ENCODE results near the gene NCAN.
"Not testable (repeated sequence)": the region's sequence is repeated elsewhere in the genome, so short reads cannot be mapped to it uniquely, and the experiment has no call there.

Gene NCAN

DNA sequence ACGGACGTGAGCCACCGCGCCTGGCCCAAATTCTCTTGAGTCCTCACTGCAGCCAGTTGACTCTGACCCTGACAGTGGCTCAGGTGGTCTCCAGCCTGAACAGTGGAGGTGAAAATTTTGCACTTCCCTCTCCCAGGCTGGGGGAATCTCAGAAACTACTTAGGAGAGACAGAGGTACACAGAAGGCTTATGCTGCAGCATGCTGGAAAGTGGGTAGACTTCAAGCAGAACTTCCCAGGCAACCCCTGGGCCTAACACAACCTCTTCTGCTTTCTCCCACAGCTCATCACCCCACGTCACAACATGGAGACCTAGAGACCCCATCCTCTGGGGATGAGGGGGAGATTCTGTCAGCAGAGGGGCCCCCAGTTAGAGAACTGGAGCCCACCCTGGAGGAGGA is 14.4 kb downstream of the NCAN start:
- no peak for DNase-seq

DNA sequence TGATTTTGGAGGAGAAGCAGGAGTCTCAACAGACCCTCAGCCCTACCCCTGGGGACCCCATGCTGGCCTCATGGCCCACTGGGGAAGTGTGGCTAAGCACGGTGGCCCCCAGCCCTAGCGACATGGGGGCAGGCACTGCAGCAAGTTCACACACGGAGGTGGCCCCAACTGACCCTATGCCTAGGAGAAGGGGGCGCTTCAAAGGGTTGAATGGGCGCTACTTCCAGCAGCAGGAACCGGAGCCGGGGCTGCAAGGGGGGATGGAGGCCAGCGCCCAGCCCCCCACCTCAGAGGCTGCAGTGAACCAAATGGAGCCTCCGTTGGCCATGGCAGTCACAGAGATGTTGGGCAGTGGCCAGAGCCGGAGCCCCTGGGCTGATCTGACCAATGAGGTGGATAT is 14.9 kb downstream of the NCAN start:
- no peak for DNase-seq

DNA sequence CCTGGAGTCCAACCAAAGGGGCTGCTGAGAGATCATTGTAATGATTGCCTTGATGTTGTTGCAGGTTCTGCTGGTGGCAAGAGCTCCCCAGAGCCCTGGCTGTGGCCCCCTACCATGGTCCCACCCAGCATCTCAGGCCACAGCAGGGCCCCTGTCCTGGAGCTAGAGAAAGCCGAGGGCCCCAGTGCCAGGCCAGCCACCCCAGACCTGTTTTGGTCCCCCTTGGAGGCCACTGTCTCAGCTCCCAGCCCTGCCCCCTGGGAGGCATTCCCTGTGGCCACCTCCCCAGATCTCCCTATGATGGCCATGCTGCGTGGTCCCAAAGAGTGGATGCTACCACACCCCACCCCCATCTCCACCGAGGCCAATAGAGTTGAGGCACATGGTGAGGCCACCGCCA is 15.5 kb downstream of the NCAN start:
- no peak for DNase-seq

DNA sequence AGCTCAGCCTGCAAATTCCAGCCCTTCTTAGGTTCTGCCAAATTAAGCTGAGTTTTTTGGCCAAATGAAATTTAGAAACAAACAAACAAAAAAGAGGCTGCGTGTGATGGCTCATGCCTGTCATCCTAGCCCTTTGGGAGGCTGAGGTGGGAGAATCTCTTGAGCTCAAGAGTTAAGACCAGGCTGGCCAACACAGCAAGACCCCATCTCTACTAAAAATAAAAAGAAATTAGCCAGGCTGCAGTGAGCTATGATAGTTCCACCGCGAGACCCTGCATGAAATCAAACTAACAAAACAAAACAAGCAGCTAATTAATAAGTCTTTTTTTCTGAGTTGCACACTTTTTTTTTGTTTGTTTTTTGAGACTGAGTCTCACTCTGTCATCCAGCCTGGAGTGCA is 17.9 kb downstream of the NCAN start:
- DNase-seq: no peak

DNA sequence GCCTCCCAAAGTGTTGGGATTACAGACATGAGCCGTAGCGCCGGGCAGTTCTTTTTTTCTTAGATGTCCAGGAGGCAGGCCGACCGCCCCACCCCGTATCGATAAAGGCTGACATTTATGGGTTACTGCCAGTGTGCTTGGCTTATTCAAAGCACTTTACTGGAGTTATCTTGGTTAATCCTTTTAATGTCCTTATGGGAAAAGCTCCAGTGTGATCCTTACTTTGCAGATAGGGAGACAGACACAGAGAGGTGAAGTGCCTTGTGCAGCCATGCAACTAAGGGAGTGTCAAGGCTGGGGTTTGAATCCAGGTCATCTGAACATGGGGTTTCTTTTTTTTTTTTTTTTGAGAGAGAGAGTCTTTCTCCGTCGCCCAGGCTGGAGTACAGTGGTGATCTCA is 19.2 kb downstream of the NCAN start:
- no peak for DNase-seq

DNA sequence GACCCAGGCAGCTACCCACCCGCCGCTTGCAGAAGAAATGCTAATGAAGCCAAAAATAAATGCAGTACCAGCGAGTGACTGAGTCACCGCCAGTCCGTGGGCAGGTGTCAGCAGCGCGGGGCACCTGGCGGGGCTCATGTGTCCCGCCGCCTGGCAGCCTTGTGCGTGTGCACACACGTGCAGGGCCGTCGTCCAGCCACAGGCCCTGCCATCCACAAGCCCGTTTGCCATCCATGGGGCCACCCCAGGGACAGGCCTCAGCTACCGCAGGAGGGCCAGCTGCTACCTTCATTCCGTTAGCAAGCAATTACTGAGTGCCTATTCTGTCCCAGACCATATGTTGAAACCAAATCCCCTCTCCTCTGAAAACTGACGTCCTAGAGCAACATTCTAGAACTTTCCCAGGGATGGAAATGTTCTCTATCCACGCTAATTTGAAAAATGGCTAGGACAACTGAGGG is 20.5 kb downstream of the NCAN start:
- DNase-seq: no peak

DNA sequence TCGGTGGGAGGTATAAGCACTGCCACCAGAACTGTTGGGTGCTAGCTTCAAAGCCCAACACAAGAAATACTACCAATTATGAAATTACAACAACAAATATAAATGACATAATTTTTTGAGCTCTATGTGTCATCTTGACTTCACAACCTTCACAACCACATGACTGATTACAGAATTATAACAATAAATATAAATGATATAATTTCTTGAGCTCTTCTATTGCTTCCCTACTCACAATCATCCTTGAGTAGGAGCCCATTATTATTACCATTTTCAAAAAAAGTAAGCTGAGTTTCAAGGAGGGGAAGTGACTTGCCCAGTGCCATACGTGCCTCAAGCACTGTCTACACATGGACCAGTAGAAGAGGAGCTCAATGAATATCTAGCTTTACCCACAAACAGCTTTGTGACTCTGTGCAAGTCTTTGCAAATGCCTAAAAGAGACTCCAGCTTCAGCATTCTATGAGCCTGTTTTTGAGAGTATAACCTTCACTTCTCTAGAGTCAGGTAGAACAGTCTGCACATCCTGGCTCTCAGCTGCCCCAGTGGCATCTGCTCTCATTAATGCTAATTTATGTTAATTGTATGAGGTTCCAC is 22.6 kb downstream of the NCAN start:
- no peak for DNase-seq

DNA sequence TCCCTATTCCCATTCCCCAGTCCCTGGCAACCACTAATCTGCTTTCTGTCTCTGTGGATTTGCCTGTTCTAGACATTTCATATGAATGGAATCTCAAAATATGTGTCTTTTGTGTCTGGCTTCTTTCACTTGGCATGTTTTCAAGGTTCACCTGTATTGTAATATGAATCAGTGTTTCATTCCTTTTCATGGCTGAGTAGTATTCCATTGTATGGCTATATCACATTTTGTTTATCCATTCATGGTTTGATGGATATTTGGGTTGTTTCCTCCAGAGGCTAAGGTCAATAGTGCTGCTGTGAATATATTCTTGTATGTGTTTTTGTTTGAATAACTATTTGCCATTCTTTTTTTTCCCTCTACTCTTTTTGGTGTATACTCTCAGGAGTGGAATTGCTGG is 24.4 kb downstream of the NCAN start:
- DNase-seq: no peak

DNA sequence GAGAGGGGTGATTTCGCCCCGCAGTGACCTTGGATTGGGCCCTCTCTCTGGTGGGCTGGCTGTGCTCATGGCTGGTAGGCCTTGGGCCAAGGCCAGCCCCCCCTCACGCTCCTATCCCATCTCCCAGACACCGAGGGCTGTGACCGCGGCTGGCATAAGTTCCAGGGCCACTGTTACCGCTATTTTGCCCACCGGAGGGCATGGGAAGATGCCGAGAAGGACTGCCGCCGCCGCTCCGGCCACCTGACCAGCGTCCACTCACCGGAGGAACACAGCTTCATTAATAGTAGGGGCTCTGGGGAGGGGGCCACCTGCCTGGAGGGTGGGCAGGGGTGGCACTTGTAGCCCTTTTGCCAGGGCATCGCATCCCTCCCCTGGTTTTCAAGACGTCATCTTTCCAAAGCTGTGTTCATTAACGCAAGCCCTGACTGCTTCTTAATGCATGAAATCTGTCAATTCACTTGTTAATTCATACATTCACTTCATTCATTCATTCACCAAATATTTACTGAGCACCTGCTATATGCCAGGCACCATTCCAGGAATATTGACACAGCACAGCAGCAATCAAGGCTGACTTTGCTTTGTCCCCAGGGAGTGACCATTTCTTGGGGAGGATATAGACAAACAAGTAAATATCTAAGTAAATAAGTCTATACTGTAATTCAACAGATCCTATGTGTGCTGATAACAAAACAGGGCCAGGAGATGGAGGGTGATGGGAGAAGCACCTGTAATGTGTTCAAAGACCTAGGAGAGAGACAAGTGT is 26.6 kb downstream of the NCAN start:
- no peak for DNase-seq

DNA sequence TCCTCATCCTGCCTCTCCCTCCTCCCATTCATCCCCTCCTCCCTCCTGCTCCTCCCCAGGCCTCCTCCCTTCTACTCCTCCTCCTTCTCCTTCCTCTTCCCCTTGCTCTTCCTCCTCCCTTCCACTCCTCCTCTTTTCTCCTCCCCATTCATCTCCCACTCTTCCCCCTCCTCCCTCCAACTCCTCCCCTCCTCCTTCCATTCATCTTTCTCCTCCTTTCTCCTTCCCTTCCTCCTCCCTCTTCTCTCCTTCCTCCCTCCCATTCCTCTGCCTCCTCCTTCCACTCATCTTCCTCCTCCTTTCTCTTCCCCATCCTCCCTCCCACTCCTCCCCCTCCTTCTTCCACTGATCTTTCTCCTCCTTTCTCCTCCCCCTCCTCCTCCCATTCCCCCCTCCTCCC is 27.9 kb downstream of the NCAN start:
- no peak for DNase-seq

DNA sequence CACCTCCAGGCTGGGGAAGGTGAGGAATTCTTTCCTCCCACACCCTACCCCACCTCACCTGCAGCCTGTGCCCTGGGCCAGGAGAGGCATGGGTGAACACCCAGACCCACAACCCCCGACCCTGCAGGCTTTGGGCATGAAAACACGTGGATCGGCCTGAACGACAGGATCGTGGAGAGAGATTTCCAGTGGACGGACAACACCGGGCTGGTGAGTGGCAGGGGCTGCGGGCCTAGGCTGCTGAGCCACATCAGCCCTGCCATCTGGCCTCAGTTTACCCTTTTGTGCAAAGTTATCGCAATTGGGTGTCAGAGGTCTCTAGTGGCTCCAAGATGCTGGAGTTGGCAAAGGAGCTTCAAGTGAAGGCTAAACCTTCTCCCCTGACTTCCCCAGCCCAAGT is 28.7 kb downstream of the NCAN start:
- DNase-seq: no peak

DNA sequence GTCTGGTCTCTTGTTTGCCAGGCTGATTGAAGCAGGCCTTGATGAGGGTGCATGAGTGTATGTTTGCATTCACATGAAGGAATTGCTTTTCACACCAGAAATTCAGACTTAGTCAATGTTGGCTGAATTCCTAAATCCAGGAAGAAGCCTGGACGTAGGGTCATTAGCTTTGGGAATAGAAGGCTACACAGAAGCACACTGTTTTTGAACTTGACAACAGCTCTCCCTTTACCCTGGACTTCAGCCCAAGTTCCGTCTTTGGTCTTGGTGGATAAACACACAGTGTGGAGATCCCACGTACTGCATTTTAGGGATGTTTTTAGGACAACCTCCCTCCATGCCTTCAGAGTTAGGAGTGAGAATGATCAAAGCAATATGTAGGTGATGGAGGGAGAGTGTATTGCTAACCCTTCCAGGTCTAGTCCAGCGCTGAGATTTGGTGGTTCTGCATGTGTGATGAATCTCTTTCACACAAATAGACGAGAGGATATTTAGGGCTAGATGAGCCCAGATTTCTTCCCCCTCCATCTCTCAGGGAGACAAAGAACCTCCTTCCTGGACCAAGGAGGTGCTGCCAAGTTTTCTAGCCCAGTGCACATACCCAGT is 38.5 kb downstream of the NCAN start:
- no peak for DNase-seq

DNA sequence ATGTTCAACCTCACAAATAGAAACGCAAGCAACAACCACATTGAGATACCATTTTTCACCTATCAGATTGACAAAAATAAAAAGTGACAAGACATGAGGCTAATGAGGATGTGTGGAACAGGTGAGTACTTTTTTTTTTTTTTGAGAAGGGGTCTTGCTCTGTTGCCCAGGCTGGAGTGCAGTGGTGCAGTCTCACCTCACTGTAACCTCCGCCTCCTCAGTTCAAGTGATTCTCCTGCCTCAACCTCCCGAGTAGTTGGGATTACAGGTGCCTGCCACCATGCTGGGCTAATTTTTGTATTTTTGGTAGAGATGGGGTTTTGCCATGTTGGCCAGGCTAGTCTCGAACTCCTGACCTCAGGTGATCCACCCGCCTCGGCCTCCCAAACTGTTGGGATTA is 41.7 kb downstream of the NCAN start:
- DNase-seq: not testable (repeated sequence)

DNA sequence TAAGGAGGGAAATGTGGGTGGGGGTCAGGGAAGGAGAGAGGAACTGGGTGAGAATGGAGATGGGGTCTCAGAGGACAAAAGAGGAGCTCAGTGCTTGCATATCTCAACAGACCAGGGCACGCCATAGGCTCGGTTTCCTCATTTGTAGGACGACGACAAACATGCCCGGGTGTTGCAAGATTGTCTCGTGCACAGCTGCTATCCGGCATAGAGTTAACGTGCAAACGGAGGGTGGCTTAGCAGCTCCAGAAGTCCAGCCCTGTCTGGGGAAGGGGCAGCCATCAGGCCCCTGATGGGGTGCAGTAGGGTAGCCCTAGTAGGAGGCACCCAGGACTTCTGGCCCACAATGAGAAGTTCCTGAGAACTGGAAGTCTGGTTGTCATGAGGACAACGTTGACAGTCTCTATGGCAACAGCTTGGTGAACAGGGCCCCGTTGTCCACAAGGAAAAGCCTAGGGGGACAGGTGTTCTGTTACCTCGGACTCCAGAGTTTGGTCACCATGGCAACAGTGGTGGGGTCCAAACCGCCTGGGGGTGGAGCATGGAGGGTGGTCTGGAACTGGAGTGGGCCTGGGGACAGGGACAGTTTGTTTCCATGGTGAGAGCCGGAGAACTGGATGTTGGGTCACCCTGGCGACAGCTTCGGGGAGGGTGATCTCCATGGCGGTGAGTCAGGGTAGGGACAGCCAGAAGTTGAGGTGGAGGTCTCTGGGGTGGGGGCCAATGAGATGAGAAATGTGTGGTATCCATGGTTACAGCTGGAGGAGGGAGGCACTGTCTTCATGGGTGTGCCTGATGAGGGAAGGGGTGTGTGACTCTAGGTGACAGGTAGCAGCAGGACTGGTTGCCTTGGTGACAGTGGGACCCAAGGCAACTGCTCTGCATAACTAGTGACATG is 44.6 kb downstream of the NCAN start:
- no peak for DNase-seq

DNA sequence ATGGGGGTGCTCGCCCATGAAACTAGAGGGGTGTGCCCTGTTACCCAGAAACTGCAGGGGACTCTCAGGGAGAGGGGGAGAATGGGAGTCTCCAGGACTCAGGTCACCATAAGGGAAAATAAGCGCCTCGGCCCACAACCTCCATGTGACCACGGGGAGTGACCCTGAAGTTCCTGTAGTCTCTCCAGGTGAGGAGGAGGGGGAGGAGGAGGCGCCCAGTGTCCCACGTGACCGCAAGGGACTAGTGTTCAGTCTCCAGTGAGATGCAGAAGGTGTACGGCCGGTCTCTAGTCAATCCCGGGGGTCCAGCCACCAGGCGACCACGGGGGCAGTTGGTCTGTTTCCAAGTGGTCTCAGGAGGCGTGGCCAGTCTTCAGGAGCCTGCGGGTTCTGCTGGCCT is 45.4 kb downstream of the NCAN start:
- DNase-seq: no peak

DNA sequence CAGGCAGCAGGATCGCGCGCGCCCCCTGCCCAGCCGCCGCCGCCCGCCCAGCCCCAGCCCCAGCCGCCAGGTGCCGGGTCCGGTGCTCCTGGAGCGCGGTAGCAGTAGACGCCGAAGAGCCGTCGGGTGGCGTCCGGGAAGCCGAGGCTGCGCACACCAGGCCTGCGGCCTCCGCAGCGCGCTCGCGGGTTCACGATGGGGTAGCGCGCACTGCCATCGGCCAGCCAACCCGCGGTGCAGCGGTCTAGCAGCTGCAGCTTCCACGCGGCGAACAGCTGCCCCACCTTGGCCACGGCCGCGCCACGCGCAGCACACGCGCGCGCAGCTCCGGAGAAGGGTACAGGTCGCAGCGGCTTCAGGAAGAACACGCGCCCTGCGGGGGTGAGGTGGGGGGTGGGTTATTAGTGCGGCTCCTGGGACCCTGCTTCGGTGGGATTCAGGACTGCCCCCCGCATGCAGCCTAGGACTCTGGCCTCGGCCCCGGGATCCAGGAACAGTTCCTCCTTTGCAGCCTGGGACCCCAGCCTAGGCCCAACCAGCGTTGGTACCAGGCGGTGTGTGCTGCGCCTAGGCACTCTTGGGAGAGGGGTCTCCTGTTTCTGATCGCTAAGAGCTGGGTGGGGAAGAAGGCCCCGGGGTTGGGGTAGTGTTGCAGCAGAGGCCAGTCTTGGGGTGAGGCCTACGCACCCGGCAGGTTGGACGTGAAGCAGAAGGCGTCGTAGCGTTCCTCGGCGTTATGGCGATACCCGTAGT is 46.3 kb downstream of the NCAN start:
- no peak for DNase-seq

DNA sequence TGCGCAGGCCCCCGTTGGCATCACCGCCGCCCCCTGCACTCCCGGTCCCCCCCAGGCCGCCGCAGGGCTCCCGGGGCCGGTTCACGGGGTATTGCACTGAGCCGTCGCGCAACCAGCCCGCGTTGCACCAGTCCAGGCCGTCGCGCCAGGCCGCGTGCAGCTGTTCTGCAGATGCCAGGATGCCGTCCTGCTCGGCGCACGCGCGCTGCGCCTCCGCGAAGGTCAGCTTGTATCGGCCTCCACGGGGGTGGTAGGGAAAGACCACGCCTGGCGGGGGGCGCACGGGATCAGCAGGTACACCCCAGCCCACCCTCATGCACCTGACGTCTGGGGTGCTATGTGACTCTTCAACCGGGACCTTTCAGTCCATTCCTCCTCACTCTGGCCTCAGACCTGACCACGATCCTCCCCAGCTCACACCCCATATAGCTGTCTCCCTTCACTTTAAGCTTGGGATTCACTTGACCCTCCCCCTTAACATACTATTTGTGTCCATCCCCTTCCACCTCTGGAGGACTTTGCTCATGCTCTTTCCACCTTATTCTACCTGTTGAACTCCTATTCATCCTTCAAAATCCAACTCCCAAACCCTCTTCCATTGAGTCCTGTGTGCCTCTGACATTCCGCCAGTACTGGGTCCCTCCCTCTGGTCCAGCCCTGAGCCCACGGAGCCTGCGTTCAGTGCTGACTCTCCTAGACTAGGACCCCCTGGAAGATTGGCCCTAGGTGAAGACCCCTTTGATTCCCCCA is 47.0 kb downstream of the NCAN start:
- no peak for DNase-seq

DNA sequence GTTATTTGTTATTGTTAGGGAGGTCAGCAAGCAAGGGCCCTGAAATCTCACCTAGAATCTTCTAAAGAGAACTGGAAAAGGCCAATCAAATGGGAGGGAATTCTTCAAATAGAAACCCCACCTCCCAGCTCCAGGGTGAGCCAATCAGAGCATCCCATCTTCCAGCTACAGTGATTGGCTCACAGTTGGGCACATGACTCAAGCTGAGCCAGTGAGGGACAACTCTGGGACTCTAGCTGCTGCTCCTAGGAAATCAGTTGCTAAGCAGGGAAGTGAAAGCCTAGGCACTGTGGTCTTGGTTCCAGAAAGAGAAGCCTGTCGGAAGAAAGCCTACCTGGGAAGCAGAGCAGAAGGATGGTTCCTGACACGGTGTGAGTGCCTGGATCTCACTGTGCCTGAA is 48.0 kb downstream of the NCAN start:
- no peak for DNase-seq

DNA sequence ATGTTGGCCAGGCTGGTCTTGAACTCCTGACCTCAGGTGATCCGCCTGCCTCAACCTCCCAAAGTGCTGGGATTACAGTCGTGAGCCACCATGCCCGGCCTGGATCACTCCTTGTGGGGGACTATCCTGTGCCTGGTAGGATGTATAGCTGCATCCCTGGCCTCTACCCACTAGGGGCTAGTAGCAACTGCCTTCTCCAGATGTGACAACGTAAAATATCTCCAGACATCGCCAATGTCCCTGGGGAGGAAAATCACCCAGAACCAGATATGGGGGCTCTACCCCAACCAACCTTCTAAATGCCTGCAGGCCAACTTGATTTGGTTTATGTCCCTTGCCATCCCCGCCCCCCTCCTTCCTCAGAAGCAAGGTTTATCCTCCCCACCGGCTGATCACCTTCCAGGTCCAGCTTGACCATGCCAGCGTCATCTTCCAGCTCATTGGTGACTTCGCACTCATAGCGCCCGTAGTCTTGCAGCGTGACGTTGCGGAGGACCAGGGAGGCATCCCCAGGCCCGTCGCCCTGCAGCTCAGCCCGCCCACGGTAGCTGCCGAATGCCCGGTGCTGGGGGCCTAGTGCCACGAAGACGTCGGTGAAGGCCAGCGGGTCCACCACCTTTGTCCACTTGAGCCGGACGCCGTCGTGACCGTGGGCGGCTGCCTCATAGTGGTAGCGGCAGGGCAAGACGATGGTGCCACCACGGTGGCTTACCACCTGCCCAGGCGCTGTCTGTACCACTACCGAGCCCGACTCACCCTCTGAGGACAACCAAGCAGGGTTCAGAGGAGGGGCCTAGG is 48.9 kb downstream of the NCAN start:
- no peak for DNase-seq

DNA sequence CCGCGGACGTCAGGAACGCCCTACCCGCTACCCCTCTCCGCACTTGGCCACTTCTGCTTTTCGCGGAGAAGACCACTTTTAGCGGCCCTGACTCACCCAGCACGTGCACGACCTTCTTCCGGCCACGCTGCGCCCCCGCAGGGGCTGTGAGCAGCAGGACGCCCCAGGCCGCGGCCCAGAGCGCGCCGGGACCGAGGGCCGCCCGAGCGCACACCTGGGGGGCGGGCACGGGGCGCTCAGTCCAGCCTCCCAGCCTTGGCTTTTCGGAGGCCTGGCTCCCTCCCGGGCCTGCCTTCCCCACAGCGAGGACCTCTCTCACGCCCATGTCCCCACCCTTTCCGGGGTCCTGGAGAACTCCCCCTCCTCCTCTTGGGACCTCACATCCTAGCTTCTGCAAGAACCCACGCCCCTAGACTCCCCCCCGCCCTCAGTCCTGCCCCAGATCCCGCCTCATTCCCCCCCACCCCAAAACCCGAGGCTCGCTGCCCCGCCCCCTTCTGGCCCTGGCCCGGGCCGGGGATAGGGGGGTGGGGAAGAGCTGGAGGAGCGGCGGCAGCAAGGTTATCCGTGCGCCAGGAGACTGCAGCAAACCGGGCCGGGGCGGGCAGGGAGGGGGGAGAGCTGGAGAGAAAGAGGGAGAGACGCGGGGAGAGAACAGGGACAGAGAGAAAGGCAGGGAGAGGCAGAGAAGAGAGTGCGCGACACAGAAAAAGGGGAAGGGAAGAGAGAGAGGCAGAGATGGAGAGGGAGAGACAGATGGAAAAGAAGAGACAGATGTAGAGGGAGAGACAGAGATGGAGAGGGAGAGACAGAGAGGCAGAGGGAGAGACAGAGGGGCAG is 49.8 kb downstream of the NCAN start:
- DNase-seq: no peak
